Esophagus squamous epithelium (tissue), 4 donors: ENCODE data around the gene VPS26A.

Experiments
- POLR2A ChIP-seq, 4 donors: fragments of 450-650 bp; IDR thresholded peaks; one replicate each; pipeline ENCODE4 v1.6.1; 2017; ENCODE audit warnings: antibody characterized with exemption in 4 of 4, mild to moderate bottlenecking in 4 of 4, moderate library complexity in 3 of 4
- TF ChIP-seq, protein P1 (sequence below), 6 experiments: fragments of 450-650 bp in 4 of 6; fragments of 200-600 bp in 2 of 6; sonication (generic) in 2 of 6; IDR thresholded peaks; one replicate each; pipeline ENCODE4 v1.5.1; 2016 to 2019; ENCODE audit warnings: antibody characterized with exemption in 6 of 6, mild to moderate bottlenecking in 4 of 6, moderate library complexity in 4 of 6

DNA sequence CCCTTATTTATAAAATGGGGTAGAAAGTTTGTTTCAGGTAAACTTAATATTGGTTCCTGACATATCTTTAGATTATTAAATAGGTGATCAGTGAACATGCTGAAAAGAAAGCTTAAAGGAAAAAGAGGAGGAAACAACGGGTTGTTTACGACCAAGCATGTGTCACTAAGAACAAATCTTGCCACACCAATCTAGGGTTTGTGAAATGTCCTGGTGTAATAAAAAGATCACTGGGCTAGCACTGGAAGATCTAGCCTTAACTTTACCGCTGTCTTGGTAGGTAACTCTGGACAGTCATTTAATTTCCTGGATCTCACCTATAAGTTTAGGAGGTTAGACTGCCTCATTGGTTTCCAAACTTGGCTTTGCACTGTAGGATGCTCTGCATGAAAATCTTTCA, 19.0 kb downstream of the VPS26A start:
- TF ChIP-seq, protein P1, sequence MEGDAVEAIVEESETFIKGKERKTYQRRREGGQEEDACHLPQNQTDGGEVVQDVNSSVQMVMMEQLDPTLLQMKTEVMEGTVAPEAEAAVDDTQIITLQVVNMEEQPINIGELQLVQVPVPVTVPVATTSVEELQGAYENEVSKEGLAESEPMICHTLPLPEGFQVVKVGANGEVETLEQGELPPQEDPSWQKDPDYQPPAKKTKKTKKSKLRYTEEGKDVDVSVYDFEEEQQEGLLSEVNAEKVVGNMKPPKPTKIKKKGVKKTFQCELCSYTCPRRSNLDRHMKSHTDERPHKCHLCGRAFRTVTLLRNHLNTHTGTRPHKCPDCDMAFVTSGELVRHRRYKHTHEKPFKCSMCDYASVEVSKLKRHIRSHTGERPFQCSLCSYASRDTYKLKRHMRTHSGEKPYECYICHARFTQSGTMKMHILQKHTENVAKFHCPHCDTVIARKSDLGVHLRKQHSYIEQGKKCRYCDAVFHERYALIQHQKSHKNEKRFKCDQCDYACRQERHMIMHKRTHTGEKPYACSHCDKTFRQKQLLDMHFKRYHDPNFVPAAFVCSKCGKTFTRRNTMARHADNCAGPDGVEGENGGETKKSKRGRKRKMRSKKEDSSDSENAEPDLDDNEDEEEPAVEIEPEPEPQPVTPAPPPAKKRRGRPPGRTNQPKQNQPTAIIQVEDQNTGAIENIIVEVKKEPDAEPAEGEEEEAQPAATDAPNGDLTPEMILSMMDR (IDR thresholded peaks at IDR 0.05), result no peak
- TF ChIP-seq POLR2A (IDR thresholded peaks at IDR 0.05), result no peak
